GM12872 (cell line): ENCODE data around the gene MXD3.

Experiments
- CTCF ChIP-seq: IDR thresholded peaks from 3 replicates; pipeline ENCODE4 v1.5.1; 2011; ENCODE audit warnings: low read depth, mild to moderate bottlenecking, low read length, moderate library complexity; ENCODE audit not compliant: insufficient read depth

MXD3 gene

GRCh38 chr5:177297922-177298321 is 13.8 kb downstream of the MXD3 start:
- no peak for TF ChIP-seq CTCF

- no peak for TF ChIP-seq CTCF
These were observed 15.1 kb downstream of the MXD3 start for GRCh38 chr5:177296581-177296980.

GRCh38 chr5:177295924-177296323 is 15.8 kb downstream of the MXD3 start:
- no peak for TF ChIP-seq CTCF

GRCh38 chr5:177294632-177295031 is 17.1 kb downstream of the MXD3 start:
- no peak for TF ChIP-seq CTCF

GRCh38 chr5:177293819-177294581 is 17.7 kb downstream of the MXD3 start:
- no peak for TF ChIP-seq CTCF

GRCh38 chr5:177291735-177292134 is 20.0 kb downstream of the MXD3 start:
- no peak for TF ChIP-seq CTCF

- TF ChIP-seq CTCF: no peak
These were observed 20.7 kb downstream of the MXD3 start for GRCh38 chr5:177290816-177291596.
